Effector memory CD4-positive, alpha-beta T cell (primary cell): Measurements from ENCODE around the gene KCNIP4.

Experiments
- DNase-seq, 3 donors: peaks; one replicate each; pipeline ENCODE4 v3.0.0-alpha.2; 2020
- H3K27ac ChIP-seq: 2 replicates; pipeline ENCODE4 v1.7.0; 2013; ENCODE audit warnings: mild to moderate bottlenecking, low read length, moderate library complexity; ENCODE audit not compliant: insufficient read depth, poor library complexity, severe bottlenecking
- H3K27me3 ChIP-seq: replicated peaks from 2 replicates; pipeline ENCODE4 v1.7.0; 2013; ENCODE audit warnings: mild to moderate bottlenecking, low read length; ENCODE audit not compliant: insufficient read depth, control insufficient read depth, poor library complexity, severe bottlenecking
- H3K36me3 ChIP-seq: 2 replicates; pipeline ENCODE4 v1.7.0; 2013; ENCODE audit warnings: mild to moderate bottlenecking, low read length, moderate library complexity; ENCODE audit not compliant: control insufficient read depth, insufficient read depth
- H3K4me1 ChIP-seq: 2 replicates; pipeline ENCODE4 v1.7.0; 2013; ENCODE audit warnings: low read length, mild to moderate bottlenecking; ENCODE audit not compliant: control insufficient read depth, insufficient read depth, poor library complexity, severe bottlenecking
- H3K4me3 ChIP-seq: 2 replicates; pipeline ENCODE4 v1.7.0; 2013; ENCODE audit warnings: low read length, low read depth, mild to moderate bottlenecking; ENCODE audit not compliant: insufficient read depth, poor library complexity, severe bottlenecking
- H3K9me3 ChIP-seq: 2 replicates; pipeline ENCODE4 v1.7.0; 2013; ENCODE audit warnings: mild to moderate bottlenecking, low read length, moderate library complexity; ENCODE audit not compliant: control insufficient read depth

The KCNIP4 gene

DNA sequence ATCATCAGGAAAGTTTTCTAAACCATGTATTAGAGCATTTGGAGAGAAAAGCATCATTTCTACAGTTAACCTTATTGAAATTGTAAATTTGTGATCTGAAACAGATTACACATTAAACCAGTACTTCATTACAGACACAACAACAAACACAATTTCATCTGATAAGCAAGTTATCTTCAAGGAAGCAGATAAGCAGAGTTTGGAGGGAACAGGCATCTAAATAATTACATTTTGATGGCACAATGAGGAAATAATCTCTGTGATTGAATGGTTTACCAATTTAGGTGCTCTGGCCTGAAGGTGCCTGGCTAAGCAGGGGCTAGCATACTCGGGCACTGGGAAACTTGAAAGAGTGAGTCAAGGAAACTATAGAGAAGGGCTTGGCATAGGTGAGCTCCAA, 628.5 kb downstream of the KCNIP4 start:
- Histone ChIP-seq H3K9me3 (no peaks in the 10 kb centered on the region), H3K4me1 (no peaks in the 10 kb centered on the region), H3K27ac (no peak overlapping the region), H3K36me3 (no peaks in the 10 kb centered on the region), H3K27me3 (no peaks in the 10 kb centered on the region), H3K4me3 (no peak overlapping the region)
- no peak for DNase-seq

GRCh38 chr4:21307709-21308108, 640.9 kb downstream of the KCNIP4 start:
- Histone ChIP-seq H3K36me3 (no peaks in the 10 kb centered on the region), H3K27ac (no peak overlapping the region), H3K4me3 (no peak overlapping the region), H3K27me3 (no peaks in the 10 kb centered on the region), H3K4me1 (no peaks in the 10 kb centered on the region), H3K9me3 (no peaks in the 10 kb centered on the region)
- DNase-seq, result no peak

DNA sequence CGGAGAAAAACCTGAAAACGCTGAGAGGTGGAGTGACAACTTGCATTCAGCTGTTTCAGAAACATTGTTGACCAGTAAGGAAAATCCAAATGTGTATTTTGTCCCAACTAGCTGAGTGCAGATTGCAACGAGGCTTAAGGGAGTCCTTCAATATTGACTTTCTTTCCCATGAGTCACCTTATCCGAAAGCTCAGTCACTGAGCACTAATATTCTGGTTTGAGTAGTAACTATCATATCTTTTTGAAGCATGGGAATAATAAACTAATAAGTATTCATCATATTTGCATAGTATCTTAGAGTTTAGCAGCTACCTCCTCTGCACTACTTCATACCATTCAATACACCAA, 644.1 kb downstream of the KCNIP4 start:
- Histone ChIP-seq H3K36me3 (no peaks in the 10 kb centered on the region), H3K4me1 (no peaks in the 10 kb centered on the region), H3K27ac (no peak overlapping the region), H3K9me3 (no peaks in the 10 kb centered on the region), H3K27me3 (no peaks in the 10 kb centered on the region), H3K4me3 (no peak overlapping the region)
- no peak for DNase-seq

DNA sequence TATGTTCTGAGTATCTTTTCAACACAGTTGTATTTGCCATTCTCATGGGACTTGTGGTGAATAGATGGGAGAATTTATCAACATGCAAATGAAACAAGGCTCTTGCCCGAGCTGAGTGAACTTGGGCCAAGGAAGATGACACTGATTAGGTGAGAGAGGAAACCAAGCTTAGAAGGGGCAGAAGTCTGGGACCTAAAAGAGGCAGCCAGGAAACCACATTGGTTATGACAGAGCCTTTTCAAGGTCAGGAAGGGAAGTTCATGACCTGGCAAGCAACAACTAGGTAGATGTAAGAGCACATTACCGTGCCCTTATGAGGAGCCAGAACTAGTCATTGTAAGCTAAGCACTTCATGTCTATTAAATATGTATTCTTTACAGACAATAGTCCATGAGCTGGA, 658.0 kb downstream of the KCNIP4 start:
- no peaks in the 10 kb centered on the region for H3K9me3 ChIP-seq
- H3K27me3 ChIP-seq, result no peaks in the 10 kb centered on the region
- H3K4me3 ChIP-seq, result no peak overlapping the region
- no peaks in the 10 kb centered on the region for H3K4me1 ChIP-seq
- no peak overlapping the region for H3K27ac ChIP-seq
- no peaks in the 10 kb centered on the region for H3K36me3 ChIP-seq
- DNase-seq, result no peak

DNA sequence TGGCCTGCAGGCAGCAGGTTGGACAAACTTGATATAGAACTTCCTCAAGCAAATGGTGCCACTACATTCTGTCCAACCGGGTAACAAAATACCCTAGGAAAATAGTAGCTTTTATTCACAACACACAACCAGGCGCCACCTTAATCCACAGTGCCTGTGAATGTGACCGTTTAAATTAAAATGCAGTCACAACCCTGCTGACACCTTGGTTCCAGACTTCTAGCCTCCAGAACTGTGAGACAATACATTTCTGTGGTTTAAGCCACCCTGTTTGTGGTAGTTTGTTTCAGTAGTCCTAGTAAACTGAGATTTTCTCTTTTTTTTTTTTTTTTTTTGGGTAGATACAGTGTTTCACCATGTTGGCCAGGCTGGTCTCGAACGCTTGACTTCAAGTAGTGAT, 672.5 kb downstream of the KCNIP4 start:
- Histone ChIP-seq H3K9me3 (no peaks in the 10 kb centered on the region), H3K4me1 (no peaks in the 10 kb centered on the region), H3K27me3 (no peaks in the 10 kb centered on the region), H3K4me3 (no peak overlapping the region), H3K27ac (no peak overlapping the region), H3K36me3 (no peaks in the 10 kb centered on the region)
- no peak for DNase-seq

DNA sequence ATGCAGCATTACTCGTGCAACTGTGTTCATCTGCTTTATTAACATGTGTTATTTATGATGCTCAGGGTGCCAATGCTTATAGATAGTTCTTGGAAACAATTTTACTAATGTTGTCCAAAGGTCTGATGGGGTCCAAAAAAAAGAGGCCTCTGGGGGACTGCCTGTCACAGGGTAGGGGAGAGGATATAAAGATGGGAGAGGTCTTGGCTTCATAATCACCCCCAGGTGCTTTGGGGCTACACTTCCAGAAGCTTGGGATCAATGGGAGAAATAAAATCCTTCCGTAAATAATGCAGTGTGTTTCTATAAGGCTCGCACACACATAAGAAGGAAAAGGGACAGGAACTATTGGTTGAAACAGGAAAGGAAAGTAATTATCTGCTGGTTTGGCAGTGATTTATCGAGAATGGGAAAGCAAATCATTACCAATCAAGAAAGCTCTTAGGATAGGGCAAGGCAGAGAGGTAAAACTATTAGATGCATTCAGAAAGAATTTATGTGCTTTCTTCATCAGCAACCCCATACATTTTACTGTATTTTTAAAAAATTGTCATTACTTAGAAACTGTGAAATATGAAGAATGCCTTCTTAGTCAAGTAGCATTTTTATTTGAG, 677.0 kb downstream of the KCNIP4 start:
- Histone ChIP-seq H3K9me3 (no peaks in the 10 kb centered on the region), H3K4me3 (no peak overlapping the region), H3K4me1 (no peaks in the 10 kb centered on the region), H3K27ac (no peak overlapping the region), H3K27me3 (no peaks in the 10 kb centered on the region), H3K36me3 (no peaks in the 10 kb centered on the region)
- DNase-seq, result no peak

DNA sequence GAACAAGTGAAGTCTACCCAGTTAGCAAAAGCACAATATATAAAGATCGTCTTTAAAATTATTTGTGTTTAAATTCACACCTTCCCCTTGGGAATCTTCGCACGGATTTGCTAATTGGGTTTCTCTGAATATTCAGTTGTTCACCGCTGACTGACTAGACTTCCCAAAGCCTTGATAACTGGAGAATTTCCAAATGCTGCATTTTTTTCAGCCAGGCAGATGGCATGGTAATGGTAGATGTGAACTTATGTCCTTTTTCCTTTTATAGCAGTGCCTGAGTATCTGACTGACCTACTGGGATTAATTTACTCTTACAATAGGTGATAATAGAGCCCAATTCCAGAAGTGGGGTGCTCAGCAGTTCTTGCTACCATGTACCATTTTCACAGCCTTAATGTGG, 700.2 kb downstream of the KCNIP4 start:
- Histone ChIP-seq H3K4me1 (no peaks in the 10 kb centered on the region), H3K36me3 (no peaks in the 10 kb centered on the region), H3K4me3 (no peak overlapping the region), H3K27me3 (no peaks in the 10 kb centered on the region), H3K27ac (no peak overlapping the region), H3K9me3 (no peaks in the 10 kb centered on the region)
- DNase-seq, result no peak

GRCh38 chr4:21242163-21242562, 706.4 kb downstream of the KCNIP4 start:
- no peaks in the 10 kb centered on the region for H3K27me3 ChIP-seq
- no peaks in the 10 kb centered on the region for H3K36me3 ChIP-seq
- DNase-seq, result no peak
- no peak overlapping the region for H3K4me3 ChIP-seq
- H3K4me1 ChIP-seq, result no peaks in the 10 kb centered on the region
- H3K9me3 ChIP-seq, result no peaks in the 10 kb centered on the region
- no peak overlapping the region for H3K27ac ChIP-seq

- H3K27ac ChIP-seq, result no peak overlapping the region
- H3K4me3 ChIP-seq, result no peak overlapping the region
- no peaks in the 10 kb centered on the region for H3K4me1 ChIP-seq
- no peak for DNase-seq
- H3K27me3 ChIP-seq, result no peaks in the 10 kb centered on the region
- no peaks in the 10 kb centered on the region for H3K36me3 ChIP-seq
- no peaks in the 10 kb centered on the region for H3K9me3 ChIP-seq
Measured at GRCh38 chr4:21226637-21227538, 721.7 kb downstream of the KCNIP4 start.

DNA sequence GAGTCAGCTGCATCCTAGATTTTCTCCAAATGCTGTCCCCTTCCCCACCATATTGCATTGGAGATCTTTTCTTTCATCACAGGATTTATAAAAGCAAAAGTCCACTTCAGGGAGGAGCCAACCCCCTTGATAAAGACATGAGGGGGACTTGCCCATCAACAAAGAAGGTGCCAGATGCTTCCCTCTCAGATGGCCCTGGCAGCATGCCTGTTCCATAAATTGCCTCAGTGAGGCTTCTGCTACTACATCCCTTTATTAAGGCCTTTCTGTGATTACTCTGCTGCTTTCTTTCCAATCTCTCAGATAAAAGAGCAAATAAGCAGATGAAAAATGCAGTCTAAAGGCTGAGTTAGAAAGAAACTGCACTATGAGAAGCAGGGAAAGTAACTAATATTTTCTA, 736.7 kb downstream of the KCNIP4 start:
- no peak overlapping the region for H3K4me3 ChIP-seq
- no peaks in the 10 kb centered on the region for H3K27me3 ChIP-seq
- H3K4me1 ChIP-seq, result no peaks in the 10 kb centered on the region
- no peak overlapping the region for H3K27ac ChIP-seq
- DNase-seq, result no peak
- no peaks in the 10 kb centered on the region for H3K36me3 ChIP-seq
- no peaks in the 10 kb centered on the region for H3K9me3 ChIP-seq
